Measurements from ENCODE around the gene ANO5. TPM values are rescaled to one million over a fixed set of nuclear protein-coding genes. Genes with fewer than 3 reads are reported as not detected.

The ANO5 gene
- total RNA-seq, 1 experiment from 2014 or later: 6.3 TPM

DNA sequence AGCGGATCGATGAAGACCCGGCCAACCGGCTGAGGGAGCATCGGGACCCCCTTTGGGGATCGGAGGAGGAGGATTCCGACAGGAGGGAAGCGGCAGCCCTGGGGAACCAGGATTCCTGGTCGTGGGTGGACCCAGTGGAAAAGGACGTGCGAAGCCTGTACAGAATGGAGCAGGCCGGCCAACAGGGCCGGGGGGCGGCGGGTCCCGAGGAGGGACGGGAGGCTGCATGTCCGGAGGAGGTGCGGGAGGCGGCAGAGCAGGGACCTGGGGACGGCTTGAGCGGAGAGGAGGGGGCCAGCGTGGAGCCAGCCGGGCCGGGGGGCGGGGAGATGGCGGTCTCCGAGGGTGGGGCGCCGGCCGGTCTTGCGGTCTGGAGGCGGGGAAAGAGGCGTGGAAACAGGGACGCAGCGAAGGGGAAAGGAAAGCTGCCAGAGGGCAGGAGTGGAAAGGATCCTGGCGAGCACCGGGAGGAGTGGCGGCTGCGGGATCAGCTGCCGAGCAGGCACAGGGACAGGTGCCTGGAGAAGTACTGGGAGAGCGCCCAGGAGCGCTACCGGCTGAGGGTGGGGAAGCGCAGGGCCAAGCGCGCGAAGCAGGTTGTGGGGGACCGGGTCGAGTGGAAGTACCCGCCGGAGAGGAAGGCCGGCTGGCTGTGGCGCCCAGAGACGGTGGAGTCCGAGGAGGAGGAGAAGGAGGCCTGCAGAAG lies at the start of gene ANO5 (continued):
- no peak for TF ChIP-seq KAT7 (CRISPR knock-in tag; IDR thresholded peaks at IDR 0.05; ENCODE audit: borderline replicate concordance)

- Mint-ChIP-seq H3K9me3 (peaks cover 6% of the 10 kb centered on the region), H3K27ac (no peak overlapping the region), H3K27me3 (ENCODE audit: low read depth) (no peaks in the 10 kb centered on the region), H3K36me3 (no peaks in the 10 kb centered on the region), H3K4me3 (no peak overlapping the region), H3K4me1 (no peaks in the 10 kb centered on the region)
- ChIA-PET CTCF (interaction anchor here (0.7 to 1.4 kb wide), 4 partner anchors 9 to 281 kb away, joined by 3 to 4 read pairs (median 4); no protein-coding TSS in a partner anchor), POLR2A (no interaction called here)
- DNase-seq (ENCODE audit: low spot score): no peak
- TF ChIP-seq TEAD4 (CRISPR knock-in tag; IDR thresholded peaks at IDR 0.05) (no peak), GABPB1 (CRISPR knock-in tag; IDR thresholded peaks at IDR 0.05) (no peak), ZNF416 (CRISPR knock-in tag; IDR thresholded peaks at IDR 0.05) (no peak), IRF2 (CRISPR knock-in tag; IDR thresholded peaks at IDR 0.05; ENCODE audit: borderline replicate concordance, low read depth) (no peak), SMAD3 (CRISPR knock-in tag; IDR thresholded peaks at IDR 0.05; ENCODE audit: borderline replicate concordance) (no peak), OVOL2 (CRISPR knock-in tag; IDR thresholded peaks at IDR 0.05; ENCODE audit: borderline replicate concordance) (no peak), ZNF671 (CRISPR knock-in tag; IDR thresholded peaks at IDR 0.05) (no peak), NFYB (CRISPR knock-in tag; conservative IDR thresholded peaks at IDR 0.05; ENCODE audit: low read depth) (no peak), ZNF423 (CRISPR knock-in tag; IDR thresholded peaks at IDR 0.05) (no peak), GRHL2 (CRISPR knock-in tag; IDR thresholded peaks at IDR 0.05; ENCODE audit: insufficient replicate concordance, severe bottlenecking) (no peak), ERG (CRISPR knock-in tag; IDR thresholded peaks at IDR 0.05) (no peak), ZNF121 (CRISPR knock-in tag; IDR thresholded peaks at IDR 0.05) (no peak), FOXP1 (CRISPR knock-in tag; IDR thresholded peaks at IDR 0.05; ENCODE audit: borderline replicate concordance) (no peak), ESRRA (CRISPR knock-in tag; IDR thresholded peaks at IDR 0.05; ENCODE audit: borderline replicate concordance) (no peak), NFE2L1 (CRISPR knock-in tag; IDR thresholded peaks at IDR 0.05) (no peak), ZNF317 (CRISPR knock-in tag; IDR thresholded peaks at IDR 0.05; ENCODE audit: borderline replicate concordance, low read depth) (no peak)
- TF ChIP-seq, protein P1, sequence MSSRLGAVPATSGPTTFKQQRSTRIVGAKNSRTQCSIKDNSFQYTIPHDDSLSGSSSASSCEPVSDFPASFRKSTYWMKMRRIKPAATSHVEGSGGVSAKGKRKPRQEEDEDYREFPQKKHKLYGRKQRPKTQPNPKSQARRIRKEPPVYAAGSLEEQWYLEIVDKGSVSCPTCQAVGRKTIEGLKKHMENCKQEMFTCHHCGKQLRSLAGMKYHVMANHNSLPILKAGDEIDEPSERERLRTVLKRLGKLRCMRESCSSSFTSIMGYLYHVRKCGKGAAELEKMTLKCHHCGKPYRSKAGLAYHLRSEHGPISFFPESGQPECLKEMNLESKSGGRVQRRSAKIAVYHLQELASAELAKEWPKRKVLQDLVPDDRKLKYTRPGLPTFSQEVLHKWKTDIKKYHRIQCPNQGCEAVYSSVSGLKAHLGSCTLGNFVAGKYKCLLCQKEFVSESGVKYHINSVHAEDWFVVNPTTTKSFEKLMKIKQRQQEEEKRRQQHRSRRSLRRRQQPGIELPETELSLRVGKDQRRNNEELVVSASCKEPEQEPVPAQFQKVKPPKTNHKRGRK (CRISPR knock-in tag; IDR thresholded peaks at IDR 0.05; ENCODE audit: borderline replicate concordance): no peak
- TF ChIP-seq, protein P2, sequence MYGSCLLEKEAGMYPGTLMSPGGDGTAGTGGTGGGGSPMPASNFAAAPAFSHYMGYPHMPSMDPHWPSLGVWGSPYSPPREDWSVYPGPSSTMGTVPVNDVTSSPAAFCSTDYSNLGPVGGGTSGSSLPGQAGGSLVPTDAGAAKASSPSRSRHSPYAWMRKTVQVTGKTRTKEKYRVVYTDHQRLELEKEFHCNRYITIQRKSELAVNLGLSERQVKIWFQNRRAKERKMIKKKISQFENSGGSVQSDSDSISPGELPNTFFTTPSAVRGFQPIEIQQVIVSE (CRISPR knock-in tag; IDR thresholded peaks at IDR 0.05; ENCODE audit: borderline replicate concordance): no peak
- ATAC-seq: no peak
These were observed 41.2 kb upstream of the ANO5 start for GRCh38 chr11:22151649-22152197.

- Mint-ChIP-seq H3K36me3 (no peaks in the 10 kb centered on the region), H3K27me3 (ENCODE audit: low read depth) (peaks cover 2% of the 10 kb centered on the region; the same call in 1 of the 2 replicates), H3K4me1 (no peaks in the 10 kb centered on the region), H3K27ac (no peak overlapping the region), H3K4me3 (no peak overlapping the region), H3K9me3 (no peaks in the 10 kb centered on the region)
- ATAC-seq: no peak
- DNase-seq (ENCODE audit: low spot score): no peak
- ChIA-PET CTCF (no interaction called here), POLR2A (no interaction called here)
- no peak for TF ChIP-seq SMAD3 (CRISPR knock-in tag; IDR thresholded peaks at IDR 0.05; ENCODE audit: borderline replicate concordance)
- TF ChIP-seq NFE2L1 (CRISPR knock-in tag; IDR thresholded peaks at IDR 0.05): no peak
- TF ChIP-seq, protein P3, sequence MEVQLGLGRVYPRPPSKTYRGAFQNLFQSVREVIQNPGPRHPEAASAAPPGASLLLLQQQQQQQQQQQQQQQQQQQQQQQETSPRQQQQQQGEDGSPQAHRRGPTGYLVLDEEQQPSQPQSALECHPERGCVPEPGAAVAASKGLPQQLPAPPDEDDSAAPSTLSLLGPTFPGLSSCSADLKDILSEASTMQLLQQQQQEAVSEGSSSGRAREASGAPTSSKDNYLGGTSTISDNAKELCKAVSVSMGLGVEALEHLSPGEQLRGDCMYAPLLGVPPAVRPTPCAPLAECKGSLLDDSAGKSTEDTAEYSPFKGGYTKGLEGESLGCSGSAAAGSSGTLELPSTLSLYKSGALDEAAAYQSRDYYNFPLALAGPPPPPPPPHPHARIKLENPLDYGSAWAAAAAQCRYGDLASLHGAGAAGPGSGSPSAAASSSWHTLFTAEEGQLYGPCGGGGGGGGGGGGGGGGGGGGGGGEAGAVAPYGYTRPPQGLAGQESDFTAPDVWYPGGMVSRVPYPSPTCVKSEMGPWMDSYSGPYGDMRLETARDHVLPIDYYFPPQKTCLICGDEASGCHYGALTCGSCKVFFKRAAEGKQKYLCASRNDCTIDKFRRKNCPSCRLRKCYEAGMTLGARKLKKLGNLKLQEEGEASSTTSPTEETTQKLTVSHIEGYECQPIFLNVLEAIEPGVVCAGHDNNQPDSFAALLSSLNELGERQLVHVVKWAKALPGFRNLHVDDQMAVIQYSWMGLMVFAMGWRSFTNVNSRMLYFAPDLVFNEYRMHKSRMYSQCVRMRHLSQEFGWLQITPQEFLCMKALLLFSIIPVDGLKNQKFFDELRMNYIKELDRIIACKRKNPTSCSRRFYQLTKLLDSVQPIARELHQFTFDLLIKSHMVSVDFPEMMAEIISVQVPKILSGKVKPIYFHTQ (CRISPR knock-in tag; IDR thresholded peaks at IDR 0.05): no peak
- TF ChIP-seq ATF1 (CRISPR knock-in tag; IDR thresholded peaks at IDR 0.05): no peak
- TF ChIP-seq ZBTB21 (CRISPR knock-in tag; IDR thresholded peaks at IDR 0.05; ENCODE audit: borderline replicate concordance): no peak
- TF ChIP-seq MXD4 (CRISPR knock-in tag; IDR thresholded peaks at IDR 0.05; ENCODE audit: borderline replicate concordance): no peak
- TF ChIP-seq JAZF1 (CRISPR knock-in tag; IDR thresholded peaks at IDR 0.05): no peak
- no peak for TF ChIP-seq SMAD4 (CRISPR knock-in tag; IDR thresholded peaks at IDR 0.05)
- TF ChIP-seq, protein P4, sequence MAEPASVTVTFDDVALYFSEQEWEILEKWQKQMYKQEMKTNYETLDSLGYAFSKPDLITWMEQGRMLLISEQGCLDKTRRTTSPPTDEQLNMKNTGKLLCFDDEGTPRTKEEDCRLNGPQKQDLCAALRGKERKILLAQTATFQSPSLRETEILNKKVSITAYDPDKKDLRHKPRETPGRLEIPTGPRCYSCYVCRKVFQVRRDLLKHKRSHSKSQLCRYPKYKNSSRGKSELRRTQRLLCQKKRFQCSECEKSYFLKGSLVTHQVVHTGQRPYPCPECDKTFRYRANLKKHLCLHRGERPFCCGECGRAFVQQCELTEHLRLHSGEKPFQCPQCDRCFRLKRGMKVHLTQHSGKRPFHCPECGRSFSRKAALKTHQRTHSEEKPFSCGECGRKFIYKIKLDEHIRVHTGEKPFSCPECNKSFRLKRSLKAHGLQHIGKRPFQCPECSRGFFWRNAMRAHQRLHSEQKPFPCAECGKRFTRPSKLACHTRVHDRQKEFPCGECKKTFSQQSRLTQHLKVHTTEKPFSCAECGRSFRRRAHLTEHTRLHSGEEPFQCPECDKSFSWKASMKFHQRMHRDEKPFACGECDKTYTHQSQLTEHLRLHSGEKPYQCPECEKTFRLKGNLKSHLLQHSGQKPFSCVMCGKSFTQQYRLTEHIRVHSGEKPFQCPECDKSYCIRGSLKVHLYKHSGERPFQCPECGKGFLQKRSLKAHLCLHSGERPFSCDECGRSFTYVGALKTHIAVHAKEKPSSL (CRISPR knock-in tag; conservative IDR thresholded peaks at IDR 0.05): no peak
These were observed 35.4 kb upstream of the ANO5 start for GRCh38 chr11:22157531-22157930.

All from WTC11 (cell line).